H9 (cell line): Measurements from ENCODE around the gene PLCH1. TPM values are rescaled to one million over a fixed set of nuclear protein-coding genes. Genes with fewer than 3 reads are reported as not detected.

ENCODE experiments used
- DNase-seq: peaks from one replicate; pipeline ENCODE4 v3.0.0-alpha.2; 2017
- H2AFZ ChIP-seq: one replicate; pipeline ENCODE4 v1.6.1; 2013; ENCODE audit warnings: mild to moderate bottlenecking, low read length, control low read depth, moderate library complexity
- H2AK5ac ChIP-seq: 2 replicates; pipeline ENCODE4 v1.6.1; 2013; ENCODE audit warnings: low read length, control low read depth, mixed read lengths; ENCODE audit not compliant: insufficient read length
- H2BK120ac ChIP-seq: one replicate; pipeline ENCODE4 v1.6.1; 2013; ENCODE audit warnings: low read depth, mild to moderate bottlenecking, low read length, control low read depth, inconsistent platforms; ENCODE audit not compliant: poor library complexity, severe bottlenecking
- H2BK12ac ChIP-seq: 2 replicates; pipeline ENCODE4 v1.6.1; 2013; ENCODE audit warnings: low read length, control low read depth, mixed read lengths, low read depth; ENCODE audit not compliant: insufficient read length
- H2BK15ac ChIP-seq: 2 replicates; pipeline ENCODE4 v1.6.1; 2013; ENCODE audit warnings: low read depth, low read length, control low read depth
- H2BK20ac ChIP-seq: one replicate; pipeline ENCODE4 v1.6.1; 2013; ENCODE audit warnings: low read depth, mild to moderate bottlenecking, low read length, control low read depth, inconsistent platforms; ENCODE audit not compliant: poor library complexity, severe bottlenecking
- H2BK5ac ChIP-seq: 2 replicates; pipeline ENCODE4 v1.6.1; 2013; ENCODE audit warnings: low read length, control low read depth, mixed read lengths; ENCODE audit not compliant: insufficient read length
- H3K14ac ChIP-seq: 2 replicates; pipeline ENCODE4 v1.6.1; 2013; ENCODE audit warnings: low read length, control low read depth; ENCODE audit not compliant: insufficient read depth
- H3K18ac ChIP-seq: 2 replicates; pipeline ENCODE4 v1.6.1; 2013; ENCODE audit warnings: low read depth, mild to moderate bottlenecking, mixed read lengths, low read length, control low read depth; ENCODE audit not compliant: insufficient read length
- H3K23ac ChIP-seq: 2 replicates; pipeline ENCODE4 v1.6.1; 2013; ENCODE audit warnings: low read length, control low read depth, mixed read lengths, low read depth; ENCODE audit not compliant: insufficient read length
- H3K23me2 ChIP-seq: 2 replicates; pipeline ENCODE4 v1.6.1; 2013; ENCODE audit warnings: low read depth, mild to moderate bottlenecking, mixed read lengths, low read length, control low read depth; ENCODE audit not compliant: insufficient read length, poor library complexity, severe bottlenecking
- H3K27ac ChIP-seq: 2 replicates; pipeline ENCODE4 v1.5.1; 2013; ENCODE audit warnings: low read length, control low read depth, mixed read lengths, low read depth; ENCODE audit not compliant: insufficient read length
- H3K27me3 ChIP-seq: 2 replicates; pipeline ENCODE4 v1.6.1; 2013; ENCODE audit warnings: low read length, control low read depth, inconsistent platforms; ENCODE audit not compliant: insufficient read depth
- H3K4ac ChIP-seq: 2 replicates; pipeline ENCODE4 v1.6.1; 2013; ENCODE audit warnings: low read depth, mild to moderate bottlenecking, control low read depth, inconsistent platforms, low read length, moderate library complexity
- H3K4me1 ChIP-seq: 2 replicates; pipeline ENCODE4 v1.6.1; 2013; ENCODE audit warnings: low read length, control low read depth, inconsistent platforms; ENCODE audit not compliant: insufficient read depth
- H3K4me2 ChIP-seq: 2 replicates; pipeline ENCODE4 v1.6.1; 2013; ENCODE audit warnings: low read length, control low read depth, mixed read lengths; ENCODE audit not compliant: insufficient read length, insufficient read depth
- H3K56ac ChIP-seq: 2 replicates; pipeline ENCODE4 v1.6.1; 2013; ENCODE audit warnings: low read depth, mild to moderate bottlenecking, mixed read lengths, low read length, control low read depth; ENCODE audit not compliant: insufficient read length
- H3K79me1 ChIP-seq: 2 replicates; pipeline ENCODE4 v1.6.1; 2013; ENCODE audit warnings: low read depth, mild to moderate bottlenecking, moderate library complexity, low read length, control low read depth, inconsistent platforms; ENCODE audit not compliant: insufficient read depth, poor library complexity, severe bottlenecking
- H3K79me2 ChIP-seq: 2 replicates; pipeline ENCODE4 v1.6.1; 2013; ENCODE audit warnings: low read length, control low read depth, inconsistent platforms; ENCODE audit not compliant: insufficient read depth
- H3K9ac ChIP-seq: 2 replicates; pipeline ENCODE4 v1.6.1; 2013; ENCODE audit warnings: low read length, control low read depth, mixed read lengths; ENCODE audit not compliant: insufficient read length; ENCODE audit errors: extremely low read depth
- H3K9me3 ChIP-seq: one replicate; pipeline ENCODE4 v1.6.1; 2013; ENCODE audit warnings: low read depth, low read length, inconsistent platforms; ENCODE audit not compliant: control insufficient read depth
- H3T11ph ChIP-seq: one replicate; pipeline ENCODE4 v1.6.1; 2013; ENCODE audit warnings: mild to moderate bottlenecking, low read length, control low read depth, inconsistent platforms
- H4K20me1 ChIP-seq: one replicate; pipeline ENCODE4 v1.6.1; 2013; ENCODE audit not compliant: control insufficient read depth, insufficient read length, insufficient read depth
- H4K5ac ChIP-seq: 2 replicates; pipeline ENCODE4 v1.6.1; 2013; ENCODE audit warnings: low read depth, mild to moderate bottlenecking, mixed read lengths, low read length, control low read depth; ENCODE audit not compliant: insufficient read length
- H4K8ac ChIP-seq: replicated peaks from 2 replicates; pipeline ENCODE4 v1.6.1; 2013; ENCODE audit warnings: low read length, control low read depth, mixed read lengths, low read depth; ENCODE audit not compliant: insufficient read length
- H4K91ac ChIP-seq: 2 replicates; pipeline ENCODE4 v1.6.1; 2013; ENCODE audit warnings: low read depth, mild to moderate bottlenecking, moderate library complexity, mixed read lengths, low read length, control low read depth; ENCODE audit not compliant: insufficient read length
- H3K27ac Mint-ChIP-seq, 3 experiments: 2 replicates in 2 of 3; 3 replicates in 1 of 3; pipeline ENCODE4 v1.8.0; 2020 to 2021; ENCODE audit warnings: mixed read lengths in 3 of 3, mild to moderate bottlenecking in 1 of 3, moderate library complexity in 1 of 3
- H3K27me3 Mint-ChIP-seq: 2 replicates; pipeline ENCODE4 v1.8.0; 2021; ENCODE audit warnings: low read depth, mild to moderate bottlenecking, moderate library complexity, mixed read lengths
- H3K36me3 Mint-ChIP-seq, 3 experiments: 2 replicates in 2 of 3; 3 replicates in 1 of 3; pipeline ENCODE4 v1.8.0; 2020 to 2021; ENCODE audit warnings: low read depth in 3 of 3, mixed read lengths in 3 of 3; ENCODE audit not compliant: insufficient read depth in 1 of 3
- H3K4me1 Mint-ChIP-seq, 2 experiments: 2 replicates each; pipeline ENCODE4 v1.8.0; 2020; ENCODE audit warnings: mixed read lengths in 2 of 2
- H3K4me3 Mint-ChIP-seq, 2 experiments: 2 replicates in 1 of 2; 3 replicates in 1 of 2; pipeline ENCODE4 v1.8.0; 2020 to 2021; ENCODE audit warnings: mild to moderate bottlenecking in 2 of 2, mixed read lengths in 2 of 2, moderate library complexity in 1 of 2
- H3K9me3 Mint-ChIP-seq, 2 experiments: 2 replicates in 1 of 2; 3 replicates in 1 of 2; pipeline ENCODE4 v1.8.0; 2020; ENCODE audit warnings: mild to moderate bottlenecking in 2 of 2, mixed read lengths in 2 of 2, moderate library complexity in 1 of 2
- CTCF ChIP-seq: fragments of 200-600 bp; sonication (generic); conservative IDR thresholded peaks from 3 replicates; pipeline ENCODE4 v1.8.0; 2021; ENCODE audit warnings: antibody characterized with exemption, mild to moderate bottlenecking
- total RNA-seq: library from RNA; stranded (reverse); gene quantifications from 2 replicates; pipeline ENCODE4 v1.2.1, GENCODE V29; 2021

The PLCH1 gene
- total RNA-seq, 1 experiment from 2014 or later = 19.0 TPM

GRCh38 chr3:155409336-155409735, 335.5 kb downstream of the PLCH1 start:
- H3K27me3 Mint-ChIP-seq = peaks cover 3% of the 10 kb centered on the region
- Histone ChIP-seq H3K27ac (no peak overlapping the region), H3K56ac (no peak overlapping the region), H3K9ac (no peak overlapping the region), H3T11ph (no peak overlapping the region), H2BK12ac (no peak overlapping the region), H4K5ac (no peak overlapping the region), H3K79me1 (no peaks in the 10 kb centered on the region), H3K4me2 (no peak overlapping the region), H4K91ac (no peak overlapping the region), H3K79me2 (no peaks in the 10 kb centered on the region), H2BK20ac (no peak overlapping the region), H2BK15ac (no peak overlapping the region), H2BK5ac (no peak overlapping the region), H2AFZ (no peak overlapping the region), H3K23me2 (no peaks in the 10 kb centered on the region), H3K9me3 (no peaks in the 10 kb centered on the region), H2BK120ac (no peak overlapping the region), H3K27me3 (no peaks in the 10 kb centered on the region), H4K20me1 (no peaks in the 10 kb centered on the region), H2AK5ac (no peak overlapping the region), H3K4ac (no peak overlapping the region), H3K23ac (no peak overlapping the region), H3K4me1 (no peaks in the 10 kb centered on the region), H4K8ac (no peak overlapping the region), H3K14ac (no peak overlapping the region), H3K18ac (no peak overlapping the region)
- no peak for DNase-seq
- 0 out of 7 replicates have a peak, but pooled peaks cover 0 to 6% (median 0%) of the 10 kb centered on the region in 3 experiments for H3K36me3 Mint-ChIP-seq
- H3K4me3 Mint-ChIP-seq = no peak overlapping the region
- no peak overlapping the region for H3K27ac Mint-ChIP-seq
- H3K9me3 Mint-ChIP-seq = peaks cover 4 to 6% of the 10 kb centered on the region in 2 experiments; a peak in 2 of 5 replicates
- peaks cover 12 to 18% of the 10 kb centered on the region in 2 experiments for H3K4me1 Mint-ChIP-seq
- no peak for TF ChIP-seq CTCF
